Breast epithelium (tissue), 4 donors: ENCODE data around the gene HOXC11. TPM values are rescaled to one million over a fixed set of nuclear protein-coding genes. Genes with fewer than 3 reads are reported as not detected.

Experiments used
- DNase-seq, 2 donors: peaks; one replicate each; pipeline ENCODE4 v3.0.0-alpha.2; 2019; ENCODE audit warnings: low spot score in 2 of 2
- H3K27ac ChIP-seq, 2 donors: fragments of 200-600 bp; sonication (generic) in 1 of 2; one replicate each; pipeline ENCODE4 v1.5.1; 2016 to 2019; ENCODE audit warnings: mild to moderate bottlenecking in 1 of 2
- H3K27me3 ChIP-seq, 2 donors: fragments of 200-600 bp; sonication (generic) in 1 of 2; one replicate each; pipeline versions ENCODE4 v1.5.1 to v1.6.0; 2017 to 2019; ENCODE audit warnings: control low read depth in 1 of 2, mild to moderate bottlenecking in 1 of 2
- H3K36me3 ChIP-seq: fragments of 200-600 bp; one replicate; pipeline ENCODE4 v1.5.1; 2019
- H3K4me1 ChIP-seq, 2 donors: fragments of 200-600 bp; sonication (generic); one replicate each; pipeline ENCODE4 v1.5.1; 2016 to 2019; ENCODE audit warnings: control low read depth in 1 of 2
- H3K4me3 ChIP-seq, 3 donors: fragments of 200-600 bp; sonication (generic); 1 replicate in 2 of 3; 2 replicates in 1 of 3; pipeline ENCODE4 v1.5.1; 2016 to 2019; ENCODE audit warnings: mild to moderate bottlenecking in 3 of 3, moderate library complexity in 2 of 3
- H3K9me3 ChIP-seq, 2 donors: fragments of 200-600 bp; sonication (generic) in 1 of 2; one replicate each; pipeline ENCODE4 v1.5.1; 2016 to 2019; ENCODE audit warnings: control low read depth in 1 of 2
- CTCF ChIP-seq, 3 donors: fragments of 450-650 bp; IDR thresholded peaks; one replicate each; pipeline ENCODE4 v1.5.1; 2016 to 2017; ENCODE audit warnings: antibody characterized with exemption in 3 of 3, mild to moderate bottlenecking in 3 of 3, moderate library complexity in 3 of 3
- POLR2A ChIP-seq: fragments of 450-650 bp; IDR thresholded peaks from one replicate; pipeline ENCODE4 v1.6.1; 2016; ENCODE audit warnings: antibody characterized with exemption, mild to moderate bottlenecking, moderate library complexity
- POLR2AphosphoS5 ChIP-seq, 3 donors: sonication (generic); formaldehyde crosslinking; IDR thresholded peaks; one replicate each; pipeline ENCODE4 v1.6.1; 2017; ENCODE audit warnings: antibody characterized with exemption in 3 of 3
- intact Hi-C: fragments of 100-400 bp; cut with DNase I; formaldehyde crosslinking; loops from one replicate; pipeline ENCODE4 v1.15.1; 2023; ENCODE audit warnings: low total_unique reads
- total RNA-seq, 3 donors: library from RNA; depleted of rRNA; stranded (reverse); fragments of >200 nt; gene quantifications; one replicate each; pipeline ENCODE4 v1.1.0, GENCODE V29; 2016

The HOXC11 gene
- total RNA-seq, 3 donors from 2014 or later = 0.29 TPM; not detected in 2

- no peak for DNase-seq
- peaks cover 0 to 51% of the 10 kb centered on the region in 2 donors for H3K27me3 ChIP-seq
- peak overlapping the region; percentile 47 to 71 (median 71) for H3K4me3 ChIP-seq
- H3K9me3 ChIP-seq = no peaks in the 10 kb centered on the region
- TF ChIP-seq CTCF (IDR thresholded peaks at IDR 0.05) (no peak), POLR2AphosphoS5 (IDR thresholded peaks at IDR 0.05) (no peak), POLR2A (no peak)
- intact Hi-C loops = no loop called here
- H3K4me1 ChIP-seq = peaks cover 4 to 9% of the 10 kb centered on the region in 2 donors
- no peaks in the 10 kb centered on the region for H3K36me3 ChIP-seq
- H3K27ac ChIP-seq = peak overlapping the region; percentile 82 to 91
These were observed 23.6 kb downstream of the HOXC11 start for GRCh38 chr12:53996240-53997203.

- H3K27me3 ChIP-seq = peaks cover 0 to 41% of the 10 kb centered on the region in 2 donors
- TF ChIP-seq POLR2AphosphoS5 (IDR thresholded peaks at IDR 0.05) (no peak), POLR2A (no peak), CTCF (IDR thresholded peaks at IDR 0.05) (no peak)
- intact Hi-C loops = no loop called here
- peak overlapping the region; percentile 19 to 91 for H3K27ac ChIP-seq
- no peaks in the 10 kb centered on the region for H3K36me3 ChIP-seq
- peaks cover 4 to 9% of the 10 kb centered on the region in 2 donors for H3K4me1 ChIP-seq
- H3K9me3 ChIP-seq = no peaks in the 10 kb centered on the region
- DNase-seq = no peak
- peak overlapping the region; percentile 47 to 96 (median 71) for H3K4me3 ChIP-seq
These were observed 24.5 kb downstream of the HOXC11 start for GRCh38 chr12:53997204-53998109.

GRCh38 chr12:53998110-53998899, 25.4 kb downstream of the HOXC11 start:
- Histone ChIP-seq H3K27ac (peak overlapping the region; percentile 19 to 91), H3K27me3 (peaks cover 0 to 33% of the 10 kb centered on the region in 2 donors), H3K9me3 (no peaks in the 10 kb centered on the region), H3K4me3 (peak overlapping the region; percentile 47 to 96 (median 71)), H3K4me1 (peaks cover 4 to 9% of the 10 kb centered on the region in 2 donors), H3K36me3 (no peaks in the 10 kb centered on the region)
- DNase-seq = no peak
- no peak for TF ChIP-seq CTCF (IDR thresholded peaks at IDR 0.05)
- TF ChIP-seq POLR2AphosphoS5 (IDR thresholded peaks at IDR 0.05) = no peak
- TF ChIP-seq POLR2A = no peak
- intact Hi-C loops = no loop called here

- Histone ChIP-seq H3K27me3 (peaks cover 0 to 27% of the 10 kb centered on the region in 2 donors), H3K4me1 (peaks cover 4 to 9% of the 10 kb centered on the region in 2 donors), H3K36me3 (no peaks in the 10 kb centered on the region), H3K27ac (peak overlapping the region; percentile 94 to 95), H3K4me3 (peak overlapping the region; percentile 71 to 96 (median 82)), H3K9me3 (no peaks in the 10 kb centered on the region)
- no peak for DNase-seq
- TF ChIP-seq POLR2A (no peak), POLR2AphosphoS5 (IDR thresholded peaks at IDR 0.05) (no peak), CTCF (IDR thresholded peaks at IDR 0.05) (no peak)
- intact Hi-C loops = no loop called here
These were observed 25.9 kb downstream of the HOXC11 start for GRCh38 chr12:53998900-53999236.
